Measurements from ENCODE around the gene SGK1. TPM values are rescaled to one million over a fixed set of nuclear protein-coding genes. Genes with fewer than 3 reads are reported as not detected.

SGK1 gene
- total RNA-seq, 1 experiment from 2014 or later, result 42.6 TPM

- Mint-ChIP-seq H3K4me3 (ENCODE audit: unreplicated experiment) (no peak overlapping the region), H3K4me1 (ENCODE audit: low read depth, unreplicated experiment) (peaks cover 23% of the 10 kb centered on the region), H3K27ac (ENCODE audit: unreplicated experiment) (peak overlapping the region; percentile 59), H3K27me3 (ENCODE audit: insufficient read depth, unreplicated experiment) (no peaks in the 10 kb centered on the region), H3K36me3 (ENCODE audit: insufficient read depth, unreplicated experiment) (no peaks in the 10 kb centered on the region), H3K9me3 (ENCODE audit: unreplicated experiment) (peaks cover 10% of the 10 kb centered on the region)
- no peaks in the 10 kb centered on the region for H3K36me3 ChIP-seq (ENCODE audit: control insufficient read depth, insufficient read depth, low read length)
- no TSS peak for BruUV-seq (replicated peaks)
- H3K9me3 ChIP-seq, result no peaks in the 10 kb centered on the region
- peaks cover 8% of the 10 kb centered on the region for H3K4me1 ChIP-seq
- H3K27me3 ChIP-seq (replicated peaks; ENCODE audit: control insufficient read depth, insufficient read depth, low read length), result no peaks in the 10 kb centered on the region
- intact Hi-C loops (cut with micrococcal nuclease; ENCODE audit: unreplicated experiment), result no loop called here
- no peak overlapping the region for H3K4me3 ChIP-seq (ENCODE audit: low read depth, low read length)
- peak; percentile 37 to 59 for DNase-seq
- ChIA-PET POLR2A (no interaction called here), CTCF (no interaction called here)
- no peak for TF ChIP-seq CTCF (IDR thresholded peaks at IDR 0.05; ENCODE audit: insufficient read depth in 1 of 2, low read depth in 1 of 2, low read length in 1 of 2, severe bottlenecking in 1 of 2, unreplicated experiment in 1 of 2)
These were observed 21.9 kb downstream of the SGK1 start for GRCh38 chr6:134295953-134296553.

DNA sequence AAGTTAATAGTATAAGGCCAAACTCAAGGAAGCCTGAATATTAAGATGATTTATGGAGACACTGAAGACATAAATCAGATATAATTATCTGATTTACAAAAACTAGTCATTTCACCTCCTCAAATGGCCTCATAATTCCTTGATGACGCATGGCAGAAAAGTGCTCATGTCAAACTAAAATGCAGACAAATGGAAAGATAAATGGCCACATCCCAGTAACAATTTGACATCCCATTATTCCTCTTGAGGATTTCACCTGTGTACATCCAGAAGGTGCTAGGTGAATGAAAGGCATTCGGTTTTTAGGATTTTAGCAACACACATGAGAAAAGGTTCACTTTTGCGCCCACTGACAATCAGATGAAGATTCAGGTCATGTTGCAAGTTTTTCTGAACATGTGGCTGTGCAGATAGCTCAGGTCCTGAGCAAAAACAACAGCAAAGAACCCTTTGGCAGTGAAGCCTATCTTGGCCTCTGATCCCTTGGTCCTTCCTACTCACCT is 24.2 kb downstream of the SGK1 start:
- Histone ChIP-seq H3K9me3 (no peaks in the 10 kb centered on the region), H3K36me3 (ENCODE audit: control insufficient read depth, insufficient read depth, low read length) (no peaks in the 10 kb centered on the region), H3K4me1 (peaks cover 8% of the 10 kb centered on the region), H3K4me3 (ENCODE audit: low read depth, low read length) (no peak overlapping the region), H3K27me3 (replicated peaks; ENCODE audit: control insufficient read depth, insufficient read depth, low read length) (no peaks in the 10 kb centered on the region)
- no peaks in the 10 kb centered on the region for H3K36me3 Mint-ChIP-seq (ENCODE audit: insufficient read depth, unreplicated experiment)
- H3K4me3 Mint-ChIP-seq (ENCODE audit: unreplicated experiment), result no peak overlapping the region
- no peaks in the 10 kb centered on the region for H3K9me3 Mint-ChIP-seq (ENCODE audit: unreplicated experiment)
- no peaks in the 10 kb centered on the region for H3K27me3 Mint-ChIP-seq (ENCODE audit: insufficient read depth, unreplicated experiment)
- ChIA-PET CTCF (interaction anchor here (0.6 kb wide), 1 partner anchor 9 kb away, joined by 5 read pairs; no protein-coding TSS in a partner anchor), POLR2A (no interaction called here)
- no TSS peak for BruUV-seq (replicated peaks)
- peaks cover 8% of the 10 kb centered on the region for H3K4me1 Mint-ChIP-seq (ENCODE audit: low read depth, unreplicated experiment)
- no peak for TF ChIP-seq CTCF (IDR thresholded peaks at IDR 0.05; ENCODE audit: insufficient read depth in 1 of 2, low read depth in 1 of 2, low read length in 1 of 2, severe bottlenecking in 1 of 2, unreplicated experiment in 1 of 2)
- DNase-seq, result no peak
- intact Hi-C loops (cut with micrococcal nuclease; ENCODE audit: unreplicated experiment), result no loop called here
- H3K27ac Mint-ChIP-seq (ENCODE audit: unreplicated experiment), result no peak overlapping the region

DNA sequence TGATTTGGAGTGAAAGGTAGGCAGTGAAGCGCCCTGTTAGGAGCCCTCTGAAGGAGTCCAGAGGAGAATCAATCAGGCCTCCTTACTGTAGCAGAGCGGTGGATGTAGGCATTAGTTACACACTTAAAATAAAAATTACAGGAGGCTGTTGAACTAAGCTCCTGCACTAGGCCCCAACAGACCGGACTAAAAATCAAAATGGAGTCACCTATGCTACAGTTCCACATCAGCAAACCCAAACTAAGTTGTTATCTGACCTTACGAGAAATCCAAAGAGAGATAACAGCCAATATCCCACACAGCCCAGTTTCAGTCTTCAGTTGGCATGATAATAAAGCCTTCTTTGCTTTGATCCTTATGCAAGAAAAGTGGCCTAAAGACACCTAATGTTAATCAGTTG is 26.8 kb downstream of the SGK1 start:
- no peaks in the 10 kb centered on the region for H3K9me3 Mint-ChIP-seq (ENCODE audit: unreplicated experiment)
- no peaks in the 10 kb centered on the region for H3K36me3 Mint-ChIP-seq (ENCODE audit: insufficient read depth, unreplicated experiment)
- Histone ChIP-seq H3K4me3 (ENCODE audit: low read depth, low read length) (no peak overlapping the region), H3K4me1 (peaks cover 6% of the 10 kb centered on the region), H3K36me3 (ENCODE audit: control insufficient read depth, insufficient read depth, low read length) (no peaks in the 10 kb centered on the region), H3K9me3 (no peaks in the 10 kb centered on the region), H3K27me3 (replicated peaks; ENCODE audit: control insufficient read depth, insufficient read depth, low read length) (no peaks in the 10 kb centered on the region)
- no peaks in the 10 kb centered on the region for H3K27me3 Mint-ChIP-seq (ENCODE audit: insufficient read depth, unreplicated experiment)
- ChIA-PET CTCF (no interaction called here), POLR2A (no interaction called here)
- no TSS peak for BruUV-seq (replicated peaks)
- H3K4me1 Mint-ChIP-seq (ENCODE audit: low read depth, unreplicated experiment), result peaks cover 6% of the 10 kb centered on the region
- intact Hi-C loops (cut with micrococcal nuclease; ENCODE audit: unreplicated experiment), result no loop called here
- H3K27ac Mint-ChIP-seq (ENCODE audit: unreplicated experiment), result no peak overlapping the region
- H3K4me3 Mint-ChIP-seq (ENCODE audit: unreplicated experiment), result no peak overlapping the region
- no peak for TF ChIP-seq CTCF (IDR thresholded peaks at IDR 0.05; ENCODE audit: insufficient read depth in 1 of 2, low read depth in 1 of 2, low read length in 1 of 2, severe bottlenecking in 1 of 2, unreplicated experiment in 1 of 2)
- no peak for DNase-seq

All from Caco-2 (cell line).